Measurements from ENCODE around the gene TGM3. TPM values are rescaled to one million over a fixed set of nuclear protein-coding genes. Genes with fewer than 3 reads are reported as not detected.

The TGM3 gene
- total RNA-seq, 4 donors from 2014 or later = 0.21 TPM; not detected in 3

- Histone ChIP-seq H3K36me3 (no peaks in the 10 kb centered on the region), H3K27ac (no peak overlapping the region), H3K27me3 (no peaks in the 10 kb centered on the region), H3K4me1 (no peaks in the 10 kb centered on the region), H3K4me3 (no peak overlapping the region), H3K9me3 (peaks cover 0 to 2% of the 10 kb centered on the region in 2 donors)
- intact Hi-C loops (cut with DNase I; ENCODE audit: low total_unique reads) = no loop called here
- TF ChIP-seq CTCF (IDR thresholded peaks at IDR 0.05) = no peak
- no peak for TF ChIP-seq POLR2A (IDR thresholded peaks at IDR 0.05)
- no peak for DNase-seq
Observed at GRCh38 chr20:2357114-2357513, 61.3 kb downstream of the TGM3 start.

DNA sequence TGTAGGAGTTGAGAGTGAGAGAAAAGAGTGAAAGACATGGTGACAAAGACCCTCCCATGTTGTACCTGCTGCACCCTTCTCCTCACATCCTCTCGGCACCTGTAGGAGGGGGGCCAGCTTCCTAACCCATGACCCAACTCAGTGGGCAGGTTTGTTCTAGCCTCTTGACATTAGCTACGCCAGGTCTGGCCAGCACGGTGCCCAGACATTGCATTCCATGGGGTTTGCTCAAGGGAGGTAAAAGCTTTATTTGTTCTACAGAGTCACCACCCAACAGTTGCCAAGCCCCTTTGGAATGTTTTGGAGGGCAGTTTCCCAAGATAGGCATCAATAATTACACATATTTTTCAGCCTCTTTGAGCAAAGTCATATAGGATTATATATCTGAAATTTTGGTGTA is 62.2 kb downstream of the TGM3 start:
- H3K9me3 ChIP-seq = peaks cover 0 to 3% of the 10 kb centered on the region in 2 donors
- intact Hi-C loops (cut with DNase I; ENCODE audit: low total_unique reads) = no loop called here
- DNase-seq = no peak
- no peak overlapping the region for H3K4me3 ChIP-seq
- no peak overlapping the region for H3K27ac ChIP-seq
- H3K27me3 ChIP-seq = no peaks in the 10 kb centered on the region
- no peaks in the 10 kb centered on the region for H3K36me3 ChIP-seq
- no peaks in the 10 kb centered on the region for H3K4me1 ChIP-seq
- no peak for TF ChIP-seq POLR2A (IDR thresholded peaks at IDR 0.05)
- TF ChIP-seq CTCF (IDR thresholded peaks at IDR 0.05) = no peak

- no peaks in the 10 kb centered on the region for H3K4me1 ChIP-seq
- no peaks in the 10 kb centered on the region for H3K27me3 ChIP-seq
- TF ChIP-seq CTCF (IDR thresholded peaks at IDR 0.05) = no peak
- TF ChIP-seq POLR2A (IDR thresholded peaks at IDR 0.05) = no peak
- intact Hi-C loops (cut with DNase I; ENCODE audit: low total_unique reads) = no loop called here
- H3K9me3 ChIP-seq = peaks cover 0 to 3% of the 10 kb centered on the region in 2 donors
- no peak overlapping the region for H3K4me3 ChIP-seq
- no peak for DNase-seq
- H3K27ac ChIP-seq = no peak overlapping the region
- H3K36me3 ChIP-seq = no peaks in the 10 kb centered on the region
Observed at GRCh38 chr20:2361035-2361593, 65.3 kb downstream of the TGM3 start.

DNA sequence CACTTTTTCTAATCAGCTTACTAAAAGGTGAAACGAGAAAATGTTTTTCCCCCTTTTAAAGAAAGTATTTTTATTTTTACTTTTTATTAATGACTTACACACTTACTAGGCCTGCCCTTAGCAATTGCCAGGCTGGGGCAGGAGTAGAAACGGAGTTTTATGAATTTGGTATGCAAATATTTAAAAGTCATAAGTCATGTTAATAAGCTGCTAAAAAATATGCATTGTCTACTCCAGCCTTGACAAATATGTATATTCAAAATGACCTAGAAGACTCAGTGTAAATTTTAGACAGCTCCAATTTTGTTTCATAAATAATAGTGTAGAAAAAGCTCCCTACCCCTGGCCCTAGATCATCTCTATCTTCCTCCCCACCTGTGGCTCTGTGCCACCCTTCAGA is 67.4 kb downstream of the TGM3 start:
- DNase-seq = no peak
- intact Hi-C loops (cut with DNase I; ENCODE audit: low total_unique reads) = no loop called here
- TF ChIP-seq CTCF (IDR thresholded peaks at IDR 0.05) (no peak), POLR2A (IDR thresholded peaks at IDR 0.05) (no peak)
- Histone ChIP-seq H3K4me3 (no peak overlapping the region), H3K36me3 (no peaks in the 10 kb centered on the region), H3K27ac (no peak overlapping the region), H3K4me1 (no peaks in the 10 kb centered on the region), H3K27me3 (no peaks in the 10 kb centered on the region), H3K9me3 (peaks cover 0 to 3% of the 10 kb centered on the region in 2 donors)

DNA sequence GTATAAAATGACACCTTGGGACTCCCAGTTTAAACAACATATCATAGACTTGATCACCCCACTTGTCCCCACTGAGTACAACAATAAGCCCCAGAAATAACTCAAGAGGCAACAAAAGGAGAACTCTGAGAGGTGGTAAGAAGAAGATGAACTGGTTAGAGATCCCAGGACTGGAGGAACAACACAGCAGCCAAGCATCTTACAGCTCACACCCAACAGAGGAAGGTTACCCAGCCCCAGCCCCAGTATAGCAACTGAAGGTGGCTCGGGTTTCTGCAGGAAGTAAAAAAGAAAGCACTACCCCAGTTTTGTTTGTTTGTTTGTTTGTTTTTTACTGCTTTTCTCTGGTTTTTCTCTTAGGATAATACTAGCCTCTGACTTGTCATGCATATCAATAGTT is 67.8 kb downstream of the TGM3 start:
- Histone ChIP-seq H3K36me3 (no peaks in the 10 kb centered on the region), H3K27ac (no peak overlapping the region), H3K4me1 (no peaks in the 10 kb centered on the region), H3K9me3 (peaks cover 0 to 3% of the 10 kb centered on the region in 2 donors), H3K4me3 (no peak overlapping the region), H3K27me3 (no peaks in the 10 kb centered on the region)
- no peak for DNase-seq
- TF ChIP-seq CTCF (IDR thresholded peaks at IDR 0.05) (no peak), POLR2A (IDR thresholded peaks at IDR 0.05) (no peak)
- intact Hi-C loops (cut with DNase I; ENCODE audit: low total_unique reads) = no loop called here
